Right kidney (tissue), 1 donor: ENCODE data around the gene MACROH2A1.

Experiments used
- DNase-seq: peaks from one replicate; pipeline ENCODE4 v3.0.0-alpha.2; 2016

The MACROH2A1 gene

DNA sequence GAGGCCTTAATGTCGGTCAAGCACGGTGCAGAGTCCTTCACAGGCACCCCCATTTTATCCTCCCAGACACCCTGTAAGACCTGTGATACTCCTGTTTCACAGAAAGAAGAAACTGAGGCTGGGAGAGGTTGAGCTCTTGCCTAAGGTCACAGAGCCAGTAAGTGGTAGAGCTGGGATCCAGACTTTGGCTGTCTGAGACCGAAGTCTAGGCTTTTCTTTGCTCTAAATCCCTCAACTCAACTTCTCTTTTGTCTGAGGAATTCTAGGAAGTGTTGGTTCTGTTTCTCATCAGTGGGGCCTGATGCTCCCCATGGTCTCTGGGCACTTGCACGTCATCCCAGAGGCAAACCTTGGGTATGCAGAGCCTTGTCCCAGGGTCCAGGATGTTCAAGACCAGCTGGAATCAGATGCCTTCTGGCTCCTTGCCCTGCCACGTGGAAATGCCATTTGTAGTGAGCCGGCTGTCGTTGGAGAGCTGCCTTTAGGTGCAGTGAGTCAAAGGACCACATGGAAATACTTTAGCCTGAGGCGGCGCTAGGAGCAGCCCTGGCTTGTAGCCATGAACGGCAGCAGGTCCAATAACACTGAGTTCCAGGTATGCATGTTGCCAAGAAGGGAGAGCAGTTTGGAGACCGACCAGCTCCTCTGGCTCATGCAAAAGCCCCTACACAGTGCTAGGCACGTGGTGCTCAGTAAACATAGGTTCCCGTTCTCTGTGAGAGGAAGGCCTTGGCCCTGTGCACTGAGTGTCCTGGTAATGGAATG, 38.9 kb upstream of the MACROH2A1 start:
- DNase-seq, result no peak

DNA sequence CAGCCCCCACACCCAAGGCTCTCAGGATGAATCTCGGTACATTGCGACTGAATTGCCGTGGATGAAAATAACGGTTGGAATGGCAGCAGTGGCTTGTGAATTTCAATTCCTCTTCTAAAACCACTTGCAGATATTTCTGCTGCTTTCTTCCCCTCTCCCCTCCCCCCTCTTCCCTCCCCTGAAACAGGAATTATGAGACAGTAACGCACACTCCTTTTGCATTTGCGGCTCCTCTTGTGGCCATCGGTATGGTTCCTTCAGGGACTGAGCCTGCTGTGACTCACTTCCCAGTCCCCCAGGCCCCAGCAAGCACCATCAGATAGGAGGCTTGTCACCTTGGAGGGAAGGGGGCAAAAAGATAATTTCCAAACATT, 38.4 kb upstream of the MACROH2A1 start:
- no peak for DNase-seq

DNA sequence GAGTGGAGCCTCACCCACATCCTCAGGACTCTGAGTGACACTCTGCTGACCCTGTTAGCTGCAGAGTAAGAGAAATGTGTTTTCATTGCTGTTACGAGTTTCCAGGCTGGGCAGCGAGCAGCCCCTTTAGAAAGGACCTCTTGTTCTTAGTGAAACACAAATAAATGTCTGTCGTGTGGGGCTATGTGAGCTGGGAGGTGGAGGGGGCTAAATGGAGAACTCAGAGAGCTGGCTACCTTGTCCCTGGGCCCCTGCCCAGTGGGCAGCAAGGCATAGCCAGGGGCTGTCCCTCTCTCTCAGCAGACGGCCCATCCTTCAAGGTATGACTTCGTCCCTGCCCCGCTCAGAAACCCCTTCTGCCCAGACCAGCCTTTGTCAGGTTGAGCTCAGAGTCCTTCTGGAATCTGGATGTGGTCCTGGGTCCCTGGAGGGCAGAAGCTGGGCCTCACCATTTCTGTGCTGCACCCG, 38.0 kb upstream of the MACROH2A1 start:
- no peak for DNase-seq

DNA sequence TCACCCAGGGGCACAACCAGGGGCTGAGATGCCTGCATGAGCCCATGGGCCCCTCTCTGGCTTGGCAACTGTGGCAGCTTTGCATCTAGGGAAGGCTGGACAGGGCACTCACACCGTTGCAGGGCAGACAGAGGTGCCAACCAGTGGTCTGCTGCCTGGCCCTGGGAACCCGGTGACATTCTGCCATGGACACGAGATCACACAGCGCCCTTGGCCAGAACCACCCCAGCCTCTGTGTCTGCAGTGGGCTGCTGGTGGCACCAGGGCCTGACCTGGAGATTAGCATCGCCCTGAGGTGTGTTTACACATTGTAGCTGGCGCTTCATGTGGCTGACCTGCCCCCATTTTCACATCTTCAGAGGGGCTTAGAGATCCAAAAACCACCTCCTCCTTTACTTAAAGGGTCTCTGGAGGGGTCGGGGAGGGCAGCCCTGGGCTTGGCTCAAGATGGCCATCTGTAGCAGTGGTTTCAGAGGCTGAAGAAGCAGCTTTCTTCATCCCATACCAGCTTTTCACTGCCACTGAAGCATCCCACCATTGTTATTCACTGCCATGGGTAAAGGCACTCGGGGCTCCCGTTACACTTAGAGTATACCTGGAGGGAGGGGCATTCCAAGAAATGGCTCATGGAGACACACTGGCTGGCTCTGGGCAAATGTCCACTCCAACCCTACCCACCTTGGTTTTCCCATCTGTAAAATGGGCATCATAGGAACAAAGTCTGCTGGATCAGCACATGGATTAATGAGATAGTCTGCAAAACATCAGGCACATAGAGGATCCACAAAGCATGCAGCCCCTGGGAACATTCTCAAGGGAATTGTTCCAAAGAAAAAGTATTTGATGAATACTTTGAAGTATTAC, 36.7 kb upstream of the MACROH2A1 start:
- DNase-seq, result no peak

DNA sequence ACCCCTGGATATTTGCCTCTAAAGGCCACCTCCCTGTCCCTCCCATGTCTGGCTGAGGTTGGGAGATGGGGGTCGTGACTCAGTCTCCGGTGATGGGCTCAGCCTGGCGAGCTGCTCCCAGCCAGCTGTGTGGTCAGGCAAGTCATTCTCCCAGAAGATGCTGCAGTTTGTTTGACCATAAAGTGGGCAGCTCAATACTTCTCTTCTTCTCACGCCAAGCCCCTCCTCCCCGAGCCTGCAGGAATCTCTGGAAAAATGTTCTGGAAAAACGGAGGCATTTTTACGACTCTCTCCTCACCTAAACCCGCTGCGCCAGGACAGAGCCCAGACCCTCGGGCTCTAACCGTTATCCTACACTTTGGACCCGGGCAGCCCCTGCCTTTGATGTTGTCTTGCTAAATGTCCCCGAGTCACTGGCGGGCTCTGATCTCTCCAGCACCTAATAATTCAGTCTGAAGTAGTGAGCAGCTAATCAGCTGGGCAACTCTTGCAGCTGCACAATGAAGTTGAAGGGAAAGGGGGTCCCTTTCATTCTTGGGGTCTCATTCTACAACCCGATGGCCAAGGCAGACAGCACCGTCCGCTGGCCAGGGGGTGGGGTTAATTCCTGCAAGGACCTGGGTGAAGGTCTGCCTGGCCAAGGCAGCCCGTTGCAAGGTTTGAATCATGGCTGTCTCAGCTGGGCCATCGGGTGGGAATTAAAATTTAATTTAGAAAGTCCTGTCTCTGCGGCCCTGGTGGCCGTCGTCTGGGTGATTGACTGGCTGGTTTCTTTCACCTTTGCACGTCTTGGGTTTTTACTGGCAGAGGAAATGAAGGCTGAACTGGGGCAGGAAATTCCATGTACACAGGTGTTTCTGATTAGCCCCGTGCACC, 35.8 kb upstream of the MACROH2A1 start:
- no peak for DNase-seq

DNA sequence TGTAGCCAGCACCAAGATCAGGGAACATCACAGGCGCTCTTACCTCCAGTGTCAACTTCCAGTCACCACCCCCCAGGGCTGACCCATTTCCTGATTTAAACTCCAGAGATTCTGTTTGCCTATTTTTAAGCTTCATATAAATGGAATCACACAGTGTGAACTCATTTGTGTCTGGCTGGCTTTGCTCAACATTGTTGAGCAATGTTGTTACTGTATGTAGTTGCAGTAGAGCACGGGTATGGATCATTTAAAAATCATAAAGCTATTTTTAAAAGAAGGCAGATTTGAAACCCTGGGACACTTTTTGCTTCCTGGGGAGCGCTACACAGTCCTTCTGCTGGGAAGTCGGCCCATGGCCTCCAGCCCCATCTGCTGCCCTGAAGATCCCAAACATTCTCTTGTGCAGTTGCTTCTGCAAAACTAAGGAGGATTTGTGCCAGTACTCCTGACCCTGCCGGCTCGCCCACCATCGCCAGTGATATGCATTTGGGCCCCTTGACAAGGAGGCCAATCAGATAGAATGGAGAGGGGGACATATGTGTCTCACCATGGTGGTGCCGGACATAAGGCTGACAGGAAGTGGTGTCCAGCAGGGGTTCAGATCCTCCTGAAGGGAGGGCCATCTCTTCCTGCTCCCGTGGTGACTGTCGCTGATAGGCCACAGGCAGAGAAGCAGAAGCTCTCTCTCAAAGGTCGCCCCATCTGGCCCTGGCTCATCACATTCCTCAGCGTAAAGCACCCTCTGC, 34.8 kb upstream of the MACROH2A1 start:
- DNase-seq, result no peak

DNA sequence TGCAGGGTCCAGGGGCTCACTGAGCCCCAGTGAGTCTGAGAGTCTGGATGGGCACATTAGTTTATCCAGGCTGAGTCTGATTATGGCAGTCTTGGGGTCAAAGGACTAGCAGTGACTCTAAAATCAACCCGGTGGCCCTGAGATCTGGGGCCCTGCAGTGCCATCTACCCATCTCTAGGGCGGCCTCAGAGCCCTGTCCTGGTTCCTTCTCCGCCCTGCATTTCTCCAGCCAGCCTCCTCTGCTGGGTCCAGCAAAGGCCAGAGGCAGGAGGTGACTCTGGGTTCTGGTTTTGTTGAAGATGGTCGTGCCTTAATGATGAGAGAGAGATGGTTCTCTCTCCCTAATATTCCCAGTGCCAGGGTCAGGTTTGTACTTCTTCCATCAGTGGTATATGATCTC, 33.1 kb upstream of the MACROH2A1 start:
- no peak for DNase-seq

DNA sequence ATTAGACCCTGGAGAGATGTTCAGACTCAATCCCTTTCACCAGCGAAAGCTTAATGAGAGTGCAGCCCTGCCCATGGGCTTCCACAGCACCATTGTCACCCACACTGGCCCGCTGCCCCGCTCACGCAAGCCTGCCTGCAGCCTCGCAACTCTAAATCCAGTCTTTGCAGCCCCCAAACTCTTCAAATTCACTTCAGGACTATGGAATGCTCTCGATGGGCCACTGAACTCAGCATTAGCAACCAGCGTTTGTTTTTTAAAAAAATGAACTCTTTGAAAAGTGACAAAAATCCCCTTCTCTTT, 31.1 kb upstream of the MACROH2A1 start:
- no peak for DNase-seq

DNA sequence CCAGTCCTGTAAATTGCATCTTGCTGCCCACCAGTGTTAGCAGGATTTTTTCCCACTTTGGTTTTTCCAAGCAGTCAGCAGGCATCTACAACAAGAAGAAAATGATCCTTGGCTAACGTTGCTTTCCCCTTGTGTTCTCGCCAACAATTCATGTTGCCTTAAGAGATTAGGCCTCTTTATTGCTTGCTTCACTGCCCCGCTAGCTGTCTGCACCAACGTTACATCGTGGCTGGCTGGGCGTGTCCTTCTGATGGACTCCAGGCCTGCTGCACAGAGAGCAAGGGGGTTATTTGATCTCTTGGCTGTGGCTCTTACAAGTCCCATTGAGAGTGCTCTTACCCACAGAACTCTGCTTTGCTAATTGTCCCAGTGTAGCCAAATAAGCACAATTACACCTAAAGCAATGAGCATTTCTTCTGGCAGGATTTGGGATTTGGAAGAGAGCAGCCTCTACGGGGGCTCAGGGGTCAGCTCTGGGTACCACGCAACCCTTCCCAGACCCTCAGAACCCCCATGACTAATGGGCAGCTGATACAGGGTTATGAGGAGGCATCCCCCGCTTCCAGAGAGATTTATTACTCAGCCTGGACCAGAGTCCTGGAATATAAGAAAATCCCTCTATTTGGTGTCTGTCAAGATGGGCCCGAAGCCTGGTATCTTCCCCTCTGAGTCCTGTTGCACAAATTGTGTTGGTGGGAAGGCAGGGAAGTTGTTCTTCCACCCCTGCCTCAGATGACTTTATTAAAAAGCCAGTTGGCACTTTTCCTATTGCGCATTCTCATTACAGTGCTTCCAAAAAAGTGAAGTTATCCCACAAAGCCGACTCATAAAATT, 30.5 kb upstream of the MACROH2A1 start:
- DNase-seq, result no peak

DNA sequence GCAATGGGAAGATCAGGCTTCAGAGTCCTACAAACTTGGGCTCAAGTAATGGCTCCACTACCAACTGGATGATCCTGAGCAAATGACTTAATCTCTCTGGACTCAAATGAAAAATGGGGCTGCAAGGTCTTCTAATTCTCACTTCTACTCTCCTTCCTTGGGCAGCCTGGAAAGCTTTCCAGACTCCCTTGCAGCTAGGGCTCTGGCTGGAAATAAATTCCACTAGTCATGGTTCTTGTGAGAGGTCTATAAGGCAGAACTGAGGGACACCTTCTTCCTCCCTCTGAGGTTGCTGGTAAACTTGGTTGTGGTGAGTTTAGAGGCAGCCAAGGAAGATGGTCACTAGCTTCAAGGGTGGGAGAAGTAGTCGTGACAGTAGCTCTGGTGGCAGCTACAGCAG, 29.6 kb upstream of the MACROH2A1 start:
- DNase-seq, result no peak

DNA sequence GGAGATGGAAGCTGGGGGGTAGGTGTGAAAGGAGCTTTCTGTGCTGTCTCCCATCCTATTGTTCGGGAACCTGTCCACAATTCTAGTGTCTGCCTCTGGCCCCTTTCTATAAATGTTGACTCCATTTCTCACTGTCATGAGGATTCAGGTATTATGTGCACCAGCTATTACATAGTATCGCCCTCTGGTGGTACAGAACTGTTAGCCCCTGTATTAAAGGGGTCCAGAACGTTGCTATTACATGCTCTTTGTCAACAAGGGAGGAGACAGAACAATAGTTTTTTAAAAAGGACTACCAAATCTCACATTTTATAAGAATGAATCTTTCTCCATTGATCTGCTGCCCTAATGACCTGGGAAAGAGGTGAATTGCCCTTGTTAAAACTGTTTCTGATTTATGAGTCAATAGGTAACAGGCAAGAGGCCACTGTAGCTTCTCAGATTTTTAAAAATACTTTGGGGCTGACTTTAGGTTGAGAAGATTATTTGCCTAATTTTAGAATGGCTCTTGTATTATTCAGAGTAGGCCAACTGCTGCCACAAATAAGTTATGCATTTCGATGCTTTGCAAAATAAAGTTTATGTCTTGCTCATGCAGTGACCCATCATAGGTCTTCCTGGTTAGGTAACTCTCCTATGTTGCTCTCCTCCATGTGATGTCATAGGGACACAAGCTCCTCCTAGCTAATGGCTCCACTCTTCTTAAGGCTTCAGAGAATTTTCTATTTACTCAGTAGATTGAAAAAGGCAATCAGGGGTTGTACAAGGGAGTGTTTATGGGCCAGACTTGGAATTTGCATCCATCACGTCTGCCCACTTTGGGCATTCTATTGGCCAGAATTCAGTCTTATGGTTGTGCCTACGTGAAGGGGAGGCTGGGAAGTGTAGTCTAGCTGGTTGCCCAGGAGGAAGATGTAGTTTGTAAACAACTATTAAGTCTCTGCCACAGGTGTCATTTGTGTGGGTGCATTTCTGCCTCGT, 27.4 kb upstream of the MACROH2A1 start:
- DNase-seq, result no peak

DNA sequence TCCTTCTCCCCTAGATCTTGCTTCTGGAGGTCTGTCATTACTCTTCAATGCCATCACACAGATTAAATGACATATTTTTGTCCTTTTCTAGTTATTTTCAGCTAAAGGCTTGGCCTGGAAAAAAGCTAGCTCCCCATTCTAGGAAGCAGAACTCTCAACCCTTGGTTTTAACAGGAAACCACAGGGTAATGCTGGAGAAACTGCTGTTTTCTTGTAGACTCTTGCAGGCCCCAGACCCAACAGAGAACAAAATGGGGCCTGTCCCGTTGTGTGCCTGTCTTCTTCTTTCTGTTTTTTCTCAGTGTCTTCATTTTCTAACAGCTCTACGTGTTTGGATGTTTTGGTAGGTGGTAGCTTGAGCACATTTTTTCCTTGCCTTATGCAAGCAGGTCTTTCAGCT, 26.6 kb upstream of the MACROH2A1 start:
- DNase-seq, result no peak

DNA sequence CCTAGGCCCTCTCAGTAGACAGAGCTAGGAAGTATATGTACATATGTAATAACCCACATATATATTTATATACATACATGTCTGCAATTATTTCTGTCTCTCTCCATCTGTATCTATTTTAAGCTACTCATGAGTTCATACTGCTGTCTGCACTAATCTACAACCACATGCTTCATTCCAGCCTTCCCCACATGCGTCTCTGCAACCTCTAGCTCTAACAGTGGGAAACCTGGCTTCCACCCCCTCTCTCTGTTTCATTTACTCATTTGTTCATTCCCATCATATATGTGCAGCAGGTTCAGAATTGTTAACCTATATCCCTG, 24.8 kb upstream of the MACROH2A1 start:
- DNase-seq, result no peak

DNA sequence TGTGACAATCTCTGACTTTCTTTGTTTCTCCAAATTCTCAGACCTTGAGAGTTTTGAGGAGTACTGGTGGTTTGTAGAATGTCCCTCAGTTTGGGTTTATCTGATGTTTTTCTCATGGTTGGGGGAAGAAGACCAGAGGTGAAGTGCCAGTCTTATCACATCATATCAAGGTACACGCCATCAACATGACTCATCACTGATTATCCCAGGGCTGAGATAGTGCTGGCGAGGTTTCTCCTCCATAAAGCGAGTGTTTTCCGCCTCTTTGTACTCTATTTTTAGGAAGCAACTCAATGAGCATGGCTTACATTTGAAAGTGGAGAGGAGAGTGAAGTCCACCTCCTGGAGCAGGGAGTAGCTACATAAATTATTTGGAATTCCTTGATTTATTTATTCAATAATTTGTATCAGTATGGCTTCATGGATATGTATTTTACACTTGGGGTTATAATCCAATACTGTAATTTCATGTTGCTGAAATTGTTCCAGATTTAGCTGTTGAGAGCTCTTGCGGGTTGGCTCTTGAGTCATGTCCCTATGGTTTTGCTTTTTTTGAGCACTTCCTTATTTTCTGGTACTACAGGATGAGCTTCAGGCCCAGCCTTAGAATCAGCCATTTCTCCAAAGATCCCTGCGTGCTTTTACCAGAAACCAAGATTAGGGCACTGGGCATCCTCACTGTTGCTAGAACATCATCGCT, 24.3 kb upstream of the MACROH2A1 start:
- no peak for DNase-seq

DNA sequence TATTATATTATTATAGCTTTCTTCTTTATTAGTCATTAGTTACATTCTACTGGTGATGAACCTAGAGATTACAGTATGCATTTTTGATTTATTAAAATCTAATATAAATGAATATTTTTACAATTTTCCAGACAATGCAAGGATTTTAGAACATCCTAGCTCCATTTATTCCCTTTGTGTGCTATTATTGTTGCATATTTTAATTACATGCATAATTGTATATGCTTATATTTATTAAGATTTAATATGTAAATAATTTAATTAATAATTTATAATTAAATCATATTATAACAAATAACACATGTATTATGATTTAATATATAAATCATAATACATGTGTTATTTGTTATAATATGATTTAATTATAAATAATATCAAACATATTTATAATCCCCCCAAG, 23.4 kb upstream of the MACROH2A1 start:
- no peak for DNase-seq

DNA sequence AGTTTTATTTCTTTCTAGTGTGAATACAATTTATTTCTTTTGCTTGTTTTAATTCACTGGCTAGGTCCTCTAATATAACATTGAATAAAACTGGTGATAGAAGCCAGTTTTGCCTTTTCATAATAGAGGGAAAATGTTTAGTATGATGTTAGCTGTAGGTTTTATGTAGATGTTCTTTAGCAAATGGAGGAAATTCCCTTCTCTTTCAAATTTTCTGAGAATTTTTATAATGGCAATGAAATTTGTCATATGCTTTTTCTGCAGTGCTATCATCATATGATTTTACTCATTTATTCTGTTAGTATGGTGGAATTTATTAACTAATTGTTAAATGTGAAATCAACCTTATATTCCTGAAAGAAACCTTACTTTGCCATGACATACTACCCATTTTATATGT, 18.1 kb upstream of the MACROH2A1 start:
- DNase-seq, result no peak

DNA sequence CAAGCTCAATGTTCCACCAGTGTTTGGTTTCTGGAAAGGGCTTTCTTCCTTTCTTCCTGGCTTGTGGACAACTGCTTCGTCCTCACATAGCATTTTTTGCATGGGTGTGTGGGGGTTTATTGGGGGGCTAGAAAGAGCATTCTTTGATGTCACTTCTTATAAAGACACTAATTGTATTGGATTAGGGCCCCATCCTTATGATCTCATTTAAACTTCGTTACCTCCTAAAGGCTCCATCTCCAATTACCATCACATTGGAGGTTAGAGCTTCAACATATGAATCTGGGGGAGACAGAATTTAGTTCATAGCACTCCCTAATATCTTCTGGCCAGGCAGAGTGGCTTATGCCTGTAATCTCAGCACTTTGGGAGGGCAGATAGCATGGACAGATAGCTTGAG, 6.1 kb upstream of the MACROH2A1 start:
- DNase-seq, result no peak

DNA sequence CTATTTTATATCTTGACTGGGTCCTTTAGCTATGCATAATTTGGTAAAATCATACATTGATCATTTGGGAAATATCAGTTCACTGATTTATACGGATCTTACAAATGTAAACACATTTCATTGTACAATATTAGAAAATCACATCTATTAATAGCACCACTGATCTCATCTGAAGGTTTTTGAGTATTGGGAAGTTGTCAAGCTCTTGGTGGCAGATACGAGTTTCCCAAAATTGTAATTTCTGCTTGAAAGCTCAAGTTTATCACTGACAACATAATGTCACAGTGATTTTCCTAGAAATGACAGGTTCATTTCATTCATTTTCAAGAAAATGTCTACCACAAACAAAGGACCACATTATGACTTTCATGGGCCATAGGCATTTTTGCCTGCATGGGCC, 3.0 kb upstream of the MACROH2A1 start:
- DNase-seq, result no peak

DNA sequence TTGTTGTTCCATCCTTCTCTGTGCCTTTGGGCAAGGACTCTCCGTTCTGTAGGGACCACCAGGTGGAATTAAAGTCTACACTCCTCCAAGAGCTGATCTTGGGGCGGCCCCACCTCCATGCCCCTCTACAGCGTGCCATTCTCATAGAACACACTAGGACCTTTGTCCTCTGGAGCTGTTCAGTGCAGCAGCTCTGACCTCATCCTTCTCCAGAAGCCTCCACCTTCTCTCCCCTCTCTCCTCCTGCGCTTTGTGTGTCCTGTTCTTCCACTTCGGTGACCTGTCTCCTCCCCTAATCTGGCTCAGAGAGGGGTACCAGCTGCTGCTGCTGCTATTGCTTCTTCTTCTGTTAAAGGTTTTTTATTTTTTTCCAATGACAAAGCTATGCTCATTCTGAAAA, 1.8 kb upstream of the MACROH2A1 start:
- DNase-seq, result no peak
